Ovary (tissue), 3 donors: ENCODE measurements around the gene E2F4.

ENCODE experiments used
- CTCF ChIP-seq, 3 donors: fragments of 450-650 bp in 2 of 3; fragments of 200-600 bp in 1 of 3; IDR thresholded peaks; one replicate each; pipeline versions ENCODE4 v1.5.1 to v1.8.0; 2016 to 2022; ENCODE audit warnings: antibody characterized with exemption in 3 of 3, mild to moderate bottlenecking in 1 of 3
- POLR2A ChIP-seq: fragments of 450-650 bp; IDR thresholded peaks from one replicate; pipeline ENCODE4 v1.6.1; 2017; ENCODE audit warnings: antibody characterized with exemption, mild to moderate bottlenecking, moderate library complexity
- donor health status: DM: no; HTN: no; CAD: no.

DNA sequence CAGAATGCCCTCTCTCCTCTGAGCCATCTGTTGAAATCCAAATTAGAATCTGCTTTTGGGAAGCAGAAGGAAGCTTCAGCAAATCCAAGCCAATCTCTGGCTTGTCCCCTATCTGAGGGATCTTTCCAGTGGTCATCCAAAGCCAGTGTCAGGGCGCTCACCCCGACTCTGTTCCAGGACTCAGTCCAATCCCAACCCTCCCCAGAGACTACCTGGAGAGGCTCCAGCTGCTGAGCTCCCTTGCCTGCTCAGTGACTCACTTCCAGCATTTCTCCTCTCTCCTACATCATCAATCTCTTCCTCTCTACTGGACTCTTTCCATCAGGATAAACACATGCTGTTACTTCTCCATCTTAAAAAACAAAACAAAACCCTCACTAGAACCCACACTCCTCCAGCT, 10.6 kb upstream of the E2F4 start:
- TF ChIP-seq CTCF (IDR thresholded peaks at IDR 0.05): no peak
- no peak for TF ChIP-seq POLR2A
